GM12878 (cell line): Measurements from ENCODE around the gene FAR1. TPM values are rescaled to one million over a fixed set of nuclear protein-coding genes. Genes with fewer than 3 reads are reported as not detected.

ENCODE experiments used
- ATAC-seq: fragments of 200-7000 bp; cut with Tn5 transposase; 3 replicates; pipeline ENCODE4 v1.9.1; 2020; ENCODE audit warnings: mild to moderate bottlenecking, moderate library complexity
- BruUV-seq: library from RNA; stranded (reverse); fragments of 400-500 nt; replicated peaks from 2 replicates; lab custom pipeline; 2021; lab: Mats Ljungman, UMichigan
- CTCF ChIA-PET: fragments of 300-600 bp; sonication (Branson Sonifier 250); formaldehyde crosslinking; extraction: SDS; loops from one replicate; lab custom pipeline; 2021; ENCODE audit warnings: inconsistent platforms; lab: Yijun Ruan, JAX
- POLR2A ChIA-PET: fragments of 350-600 bp; formaldehyde crosslinking; extraction: SDS; loops from one replicate; lab custom pipeline; 2021; ENCODE audit warnings: inconsistent platforms; lab: Charles Lee
- RAD21 ChIA-PET: fragments of 300-600 bp; sonication (Branson Sonifier 250); formaldehyde crosslinking; loops from one replicate; lab custom pipeline; 2023; ENCODE audit warnings: antibody characterized with exemption; ENCODE audit not compliant: unreplicated experiment; lab: Charles Lee
- SMC1A ChIA-PET: fragments of 300-600 bp; sonication (Branson Sonifier 250); formaldehyde crosslinking; loops from one replicate; lab custom pipeline; 2023; ENCODE audit not compliant: unreplicated experiment, uncharacterized antibody; lab: Charles Lee
- DNase-seq: peaks from one replicate; pipeline ENCODE4 v3.0.0-alpha.2; 2011; ENCODE audit warnings: low read depth, low spot score
- FAIRE-seq: peaks from 3 replicates; lab custom pipeline; 2011; peaks lifted over from hg19 to GRCh38; lab: Jason Lieb, UNC
- H2AFZ ChIP-seq: 2 replicates; pipeline ENCODE4 v1.6.0; 2011; ENCODE audit warnings: low read depth, low read length, control low read depth; ENCODE audit not compliant: control insufficient read depth
- H3K27ac ChIP-seq: 2 replicates; pipeline ENCODE4 v1.5.1; 2011; ENCODE audit warnings: control low read depth; ENCODE audit not compliant: control insufficient read depth, insufficient read depth
- H3K27me3 ChIP-seq, 2 experiments: replicated peaks in 1 of 2; 2 replicates each; pipeline versions ENCODE4 v1.6.0 to v1.6.1; 2011; ENCODE audit warnings: low read length in 1 of 2; ENCODE audit not compliant: control insufficient read depth in 2 of 2, insufficient read depth in 2 of 2
- H3K36me3 ChIP-seq, 2 experiments: 2 replicates each; pipeline ENCODE4 v1.5.1; 2011; ENCODE audit warnings: low read length in 1 of 2; ENCODE audit not compliant: control insufficient read depth in 2 of 2, insufficient read depth in 2 of 2
- H3K4me1 ChIP-seq: 2 replicates; pipeline ENCODE4 v1.6.1; 2011; ENCODE audit warnings: mild to moderate bottlenecking, low read length, moderate library complexity, mixed read lengths; ENCODE audit not compliant: control insufficient read depth, insufficient read depth
- H3K4me2 ChIP-seq: 2 replicates; pipeline ENCODE4 v1.6.0; 2011; ENCODE audit warnings: control low read depth; ENCODE audit not compliant: control insufficient read depth, insufficient read depth
- H3K4me3 ChIP-seq: fragments of 200-600 bp; sonication (generic); 2 replicates; pipeline ENCODE4 v1.5.1; 2016
- H3K79me2 ChIP-seq: 2 replicates; pipeline ENCODE4 v1.6.0; 2011; ENCODE audit warnings: low read length; ENCODE audit not compliant: control insufficient read depth, insufficient read depth
- H3K9ac ChIP-seq: 2 replicates; pipeline ENCODE4 v1.8.0; 2011; ENCODE audit warnings: low read length, control low read depth, mixed read lengths; ENCODE audit not compliant: control insufficient read depth, insufficient read depth
- H3K9me3 ChIP-seq: replicated peaks from 3 replicates; pipeline ENCODE4 v1.5.1; 2011; ENCODE audit warnings: mild to moderate bottlenecking, low read length; ENCODE audit not compliant: control insufficient read depth, insufficient read depth
- H4K20me1 ChIP-seq: 2 replicates; pipeline ENCODE4 v1.6.0; 2011; ENCODE audit not compliant: control insufficient read depth, insufficient read depth
- BCL11A ChIP-seq: IDR thresholded peaks from 2 replicates; pipeline ENCODE4 v1.6.1; 2011; ENCODE audit warnings: low read depth, low read length
- CHD1 ChIP-seq: IDR thresholded peaks from 2 replicates; pipeline ENCODE4 v1.6.1; 2012; ENCODE audit warnings: low read depth, low read length, improper control_type of control experiment
- CREM ChIP-seq: IDR thresholded peaks from 2 replicates; pipeline ENCODE4 v1.6.1; 2014; ENCODE audit warnings: antibody characterized with exemption, low read depth
- EZH2 ChIP-seq: IDR thresholded peaks from 2 replicates; pipeline ENCODE4 v1.6.1; 2012; ENCODE audit warnings: low read depth, mild to moderate bottlenecking, control low read depth, inconsistent platforms, low read length, borderline replicate concordance; ENCODE audit not compliant: control insufficient read depth
- FOS ChIP-seq: IDR thresholded peaks from 3 replicates; pipeline ENCODE4 v1.6.1; 2011; ENCODE audit warnings: borderline replicate concordance; ENCODE audit not compliant: insufficient read length; ENCODE audit errors: extremely low read depth
- JUND ChIP-seq: IDR thresholded peaks from 2 replicates; pipeline ENCODE4 v1.6.1; 2012; ENCODE audit warnings: low read depth, mild to moderate bottlenecking, low read length, improper control_type of control experiment, moderate library complexity
- NR2C1 ChIP-seq: fragments of 450-650 bp; IDR thresholded peaks from 2 replicates; pipeline ENCODE4 v1.6.1; 2017; ENCODE audit warnings: antibody characterized with exemption, mild to moderate bottlenecking, moderate library complexity
- RAD21 ChIP-seq: IDR thresholded peaks from 2 replicates; pipeline ENCODE4 v1.6.1; 2011; ENCODE audit warnings: mild to moderate bottlenecking, low read depth, low read length, moderate library complexity; ENCODE audit not compliant: insufficient read depth
- RAD51 ChIP-seq: fragments of 450-650 bp; IDR thresholded peaks from 2 replicates; pipeline ENCODE4 v1.6.1; 2016; ENCODE audit warnings: moderate library complexity, mild to moderate bottlenecking, inconsistent platforms
- TAF1 ChIP-seq: IDR thresholded peaks from 2 replicates; pipeline ENCODE4 v1.6.1; 2011; ENCODE audit warnings: mild to moderate bottlenecking, low read depth, low read length, borderline replicate concordance
- TBL1XR1 ChIP-seq: IDR thresholded peaks from 2 replicates; pipeline ENCODE4 v1.6.1; 2012; ENCODE audit warnings: low read depth, low read length, improper control_type of control experiment
- USF2 ChIP-seq: IDR thresholded peaks from 2 replicates; pipeline ENCODE4 v1.6.1; 2011; ENCODE audit warnings: low read depth, low read length, improper control_type of control experiment, borderline replicate concordance
- ZNF384 ChIP-seq: IDR thresholded peaks from 2 replicates; pipeline ENCODE4 v1.6.1; 2012; ENCODE audit warnings: low read depth, mild to moderate bottlenecking, low read length, improper control_type of control experiment, borderline replicate concordance
- WGBS: methylation state at CpG from one replicate; pipeline ENCODE4 v1.1.6; 2016; ENCODE audit warnings: low lambda C conversion rate; ENCODE audit not compliant: insufficient replicate concordance, insufficient coverage; ENCODE audit errors: missing lambda C conversion rate; 5-methylcytosine and 5-hydroxymethylcytosine counted together
- in situ Hi-C: fragments of 300-500 bp; cut with MboI; formaldehyde crosslinking; loops from 9 replicates; pipeline ENCODE4 v1.14.3; 2018; ENCODE audit warnings: mixed read lengths
- intact Hi-C: fragments of 100-400 bp; cut with micrococcal nuclease; formaldehyde crosslinking; loops from one replicate; pipeline ENCODE4 v1.14.2; 2022; ENCODE audit not compliant: unreplicated experiment
- polyA plus RNA-seq, 11 experiments: library from polyadenylated mRNA; depleted of rRNA in 4 of 11; unstranded in 6 of 11; stranded (reverse) in 5 of 11; fragments of >200 nt; fragmentation: Nextera tagmentation in 4 of 11; fragmentation: Illumina TruSeq in 1 of 11; extraction: Ambion mirVana in 4 of 11; extraction: Trizol in 1 of 11; gene quantifications; 1 replicate in 1 of 11; 2 replicates in 10 of 11; pipeline versions ENCODE4 v1.2.1 to v1.2.3, GENCODE V29; 2011 to 2016; ENCODE audit warnings: inconsistent platforms in 2 of 11, missing spikeins in 2 of 11, low read depth in 1 of 11
- total RNA-seq, 4 experiments: library from RNA; depleted of rRNA in 3 of 4; stranded (reverse); fragments of >200 nt in 3 of 4; fragmentation: Illumina TruSeq in 1 of 4; extraction: Trizol in 1 of 4; gene quantifications; 2 replicates each; pipeline versions ENCODE4 v1.2.1 to v1.2.3, GENCODE V29; 2013 to 2021
- TF ChIP-seq, protein P1 (sequence below): IDR thresholded peaks from 2 replicates; pipeline ENCODE4 v1.6.1; 2012; ENCODE audit warnings: improper control_type of control experiment, low read depth, low read length; ENCODE audit not compliant: insufficient replicate concordance

FAR1 gene
- total and polyA plus RNA-seq, 10 of the 15 experiments (the other 5 are each of a cell fraction or from before 2014, with no cell fraction given): 10.1 to 73.9 (median 30.8) TPM

- TF ChIP-seq, protein P1, sequence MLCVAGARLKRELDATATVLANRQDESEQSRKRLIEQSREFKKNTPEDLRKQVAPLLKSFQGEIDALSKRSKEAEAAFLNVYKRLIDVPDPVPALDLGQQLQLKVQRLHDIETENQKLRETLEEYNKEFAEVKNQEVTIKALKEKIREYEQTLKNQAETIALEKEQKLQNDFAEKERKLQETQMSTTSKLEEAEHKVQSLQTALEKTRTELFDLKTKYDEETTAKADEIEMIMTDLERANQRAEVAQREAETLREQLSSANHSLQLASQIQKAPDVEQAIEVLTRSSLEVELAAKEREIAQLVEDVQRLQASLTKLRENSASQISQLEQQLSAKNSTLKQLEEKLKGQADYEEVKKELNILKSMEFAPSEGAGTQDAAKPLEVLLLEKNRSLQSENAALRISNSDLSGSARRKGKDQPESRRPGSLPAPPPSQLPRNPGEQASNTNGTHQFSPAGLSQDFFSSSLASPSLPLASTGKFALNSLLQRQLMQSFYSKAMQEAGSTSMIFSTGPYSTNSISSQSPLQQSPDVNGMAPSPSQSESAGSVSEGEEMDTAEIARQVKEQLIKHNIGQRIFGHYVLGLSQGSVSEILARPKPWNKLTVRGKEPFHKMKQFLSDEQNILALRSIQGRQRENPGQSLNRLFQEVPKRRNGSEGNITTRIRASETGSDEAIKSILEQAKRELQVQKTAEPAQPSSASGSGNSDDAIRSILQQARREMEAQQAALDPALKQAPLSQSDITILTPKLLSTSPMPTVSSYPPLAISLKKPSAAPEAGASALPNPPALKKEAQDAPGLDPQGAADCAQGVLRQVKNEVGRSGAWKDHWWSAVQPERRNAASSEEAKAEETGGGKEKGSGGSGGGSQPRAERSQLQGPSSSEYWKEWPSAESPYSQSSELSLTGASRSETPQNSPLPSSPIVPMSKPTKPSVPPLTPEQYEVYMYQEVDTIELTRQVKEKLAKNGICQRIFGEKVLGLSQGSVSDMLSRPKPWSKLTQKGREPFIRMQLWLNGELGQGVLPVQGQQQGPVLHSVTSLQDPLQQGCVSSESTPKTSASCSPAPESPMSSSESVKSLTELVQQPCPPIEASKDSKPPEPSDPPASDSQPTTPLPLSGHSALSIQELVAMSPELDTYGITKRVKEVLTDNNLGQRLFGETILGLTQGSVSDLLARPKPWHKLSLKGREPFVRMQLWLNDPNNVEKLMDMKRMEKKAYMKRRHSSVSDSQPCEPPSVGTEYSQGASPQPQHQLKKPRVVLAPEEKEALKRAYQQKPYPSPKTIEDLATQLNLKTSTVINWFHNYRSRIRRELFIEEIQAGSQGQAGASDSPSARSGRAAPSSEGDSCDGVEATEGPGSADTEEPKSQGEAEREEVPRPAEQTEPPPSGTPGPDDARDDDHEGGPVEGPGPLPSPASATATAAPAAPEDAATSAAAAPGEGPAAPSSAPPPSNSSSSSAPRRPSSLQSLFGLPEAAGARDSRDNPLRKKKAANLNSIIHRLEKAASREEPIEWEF: no peak
Observed at GRCh38 chr11:13635804-13636203, 32.7 kb upstream of the FAR1 start (continued).

GRCh38 chr11:13637125-13638069 is 31.1 kb upstream of the FAR1 start:
- intact Hi-C loops: no loop called here
- H2AFZ ChIP-seq: no peak overlapping the region
- H3K27ac ChIP-seq: no peak overlapping the region
- H3K27me3 ChIP-seq: no peaks in the 10 kb centered on the region
- H3K4me1 ChIP-seq: no peaks in the 10 kb centered on the region
- WGBS: 45% methylated on average over 4 of the region's 4 CpGs
- in situ Hi-C loops: no loop called here
- ChIA-PET RAD21 (no interaction called here), POLR2A (no interaction called here), SMC1A (no interaction called here), CTCF (interaction anchor here (1.0 kb wide), 1 partner anchor 35 kb away, joined by 3 read pairs; no protein-coding TSS in a partner anchor)
- H3K4me2 ChIP-seq: no peak overlapping the region
- DNase-seq: no peak
- H3K9ac ChIP-seq: no peak overlapping the region
- no peak for FAIRE-seq
- no peaks in the 10 kb centered on the region for H3K9me3 ChIP-seq
- no TSS peak for BruUV-seq
- no peaks in the 10 kb centered on the region for H3K79me2 ChIP-seq
- no peak overlapping the region for H3K4me3 ChIP-seq
- H4K20me1 ChIP-seq: no peaks in the 10 kb centered on the region
- no peak for ATAC-seq
- no peaks in the 10 kb centered on the region for H3K36me3 ChIP-seq
- no peak for TF ChIP-seq FOS
- TF ChIP-seq BCL11A: no peak
- no peak for TF ChIP-seq NR2C1
- TF ChIP-seq RAD51: no peak
- no peak for TF ChIP-seq USF2
- TF ChIP-seq RAD21: no peak
- TF ChIP-seq TBL1XR1: no peak
- TF ChIP-seq CHD1: no peak
- no peak for TF ChIP-seq CREM
- TF ChIP-seq TAF1: no peak
- no peak for TF ChIP-seq JUND
- no peak for TF ChIP-seq ZNF384
- no peak for TF ChIP-seq EZH2
